Fibroblast of lung (primary cell): ENCODE measurements around the gene HAUS5. TPM values are rescaled to one million over a fixed set of nuclear protein-coding genes. Genes with fewer than 3 reads are reported as not detected.

Experiments
- DNase-seq, 2 donors: peaks; one replicate each; pipeline versions ENCODE4 v3.0.0 to v3.0.0-alpha.2; 2010; ENCODE audit warnings: low read depth in 2 of 2
- H2AFZ ChIP-seq: 2 replicates; pipeline ENCODE4 v1.5.1; 2012; ENCODE audit warnings: low read length, control low read depth, inconsistent platforms
- H3K27ac ChIP-seq: 2 replicates; pipeline ENCODE4 v1.5.1; 2011; ENCODE audit warnings: low read length, control low read depth; ENCODE audit not compliant: insufficient read depth
- H3K27me3 ChIP-seq: 2 replicates; pipeline ENCODE4 v1.5.1; 2011; ENCODE audit warnings: mild to moderate bottlenecking, low read length; ENCODE audit not compliant: control insufficient read depth, insufficient read depth
- H3K36me3 ChIP-seq: 2 replicates; pipeline ENCODE4 v1.5.1; 2011; ENCODE audit warnings: low read length; ENCODE audit not compliant: control insufficient read depth, insufficient read depth
- H3K4me1 ChIP-seq: 2 replicates; pipeline ENCODE4 v1.5.1; 2011; ENCODE audit warnings: low read length; ENCODE audit not compliant: control insufficient read depth, insufficient read depth; ENCODE audit errors: extremely low read depth
- H3K4me2 ChIP-seq: 2 replicates; pipeline ENCODE4 v1.5.1; 2011; ENCODE audit warnings: low read length, control low read depth; ENCODE audit not compliant: insufficient read depth; ENCODE audit errors: extremely low read depth
- H3K4me3 ChIP-seq, 4 experiments: fragments of 200-600 bp in 1 of 4; sonication (generic) in 1 of 4; replicated peaks in 1 of 4; 2 replicates each; pipeline ENCODE4 v1.5.1; 2011 to 2016; ENCODE audit warnings: low read length in 4 of 4, low read depth in 3 of 4, mild to moderate bottlenecking in 3 of 4, control low read depth in 2 of 4, inconsistent platforms in 1 of 4, mixed read lengths in 1 of 4; ENCODE audit not compliant: insufficient read depth in 1 of 4; ENCODE audit errors: control extremely low read depth in 1 of 4
- H3K79me2 ChIP-seq: 2 replicates; pipeline ENCODE4 v1.5.1; 2012; ENCODE audit warnings: mild to moderate bottlenecking, low read length, inconsistent platforms; ENCODE audit not compliant: control insufficient read depth, insufficient read depth
- H3K9ac ChIP-seq: 2 replicates; pipeline ENCODE4 v1.5.1; 2011; ENCODE audit warnings: mild to moderate bottlenecking, low read length, control low read depth; ENCODE audit not compliant: insufficient read depth
- H3K9me3 ChIP-seq: 2 replicates; pipeline ENCODE4 v1.5.1; 2012; ENCODE audit warnings: low read depth, low read length; ENCODE audit not compliant: control insufficient read depth, insufficient read depth
- H4K20me1 ChIP-seq: 2 replicates; pipeline ENCODE4 v1.5.1; 2011; ENCODE audit warnings: low read length; ENCODE audit not compliant: control insufficient read depth, insufficient read depth; ENCODE audit errors: extremely low read depth
- CTCF ChIP-seq, 2 donors: IDR thresholded peaks in 1 of 2; conservative IDR thresholded peaks in 1 of 2; 1 replicate in 1 of 2; 2 replicates in 1 of 2; pipeline ENCODE4 v1.5.1; 2011 to 2012; ENCODE audit warnings: low read length in 2 of 2, control low read depth in 1 of 2, inconsistent platforms in 1 of 2, low read depth in 1 of 2, mild to moderate bottlenecking in 1 of 2
- EZH2 ChIP-seq: IDR thresholded peaks from 2 replicates; pipeline ENCODE4 v1.5.1; 2012; ENCODE audit warnings: low read length, control low read depth, mild to moderate bottlenecking; ENCODE audit errors: missing control alignments
- polyA plus RNA-seq, 2 donors: library from polyadenylated mRNA; depleted of rRNA in 1 of 2; stranded (reverse) in 1 of 2; unstranded in 1 of 2; fragments of >200 nt; gene quantifications; 2 replicates each; pipeline ENCODE4 v1.2.1, GENCODE V29; 2011 to 2012; ENCODE audit warnings: missing spikeins in 1 of 2
- total RNA-seq: library from RNA; depleted of rRNA; stranded (reverse); fragments of >200 nt; gene quantifications from 2 replicates; pipeline ENCODE4 v1.2.1, GENCODE V29; 2014

Gene HAUS5
- total and polyA plus RNA-seq, 2 donors (not counting 1 experiment from before 2014, with no cell fraction given) = 2.5 to 4.0 TPM

GRCh38 chr19:35665604-35666003 is 53.1 kb downstream of the HAUS5 start:
- Histone ChIP-seq H3K4me3 (no peak overlapping the region), H3K4me1 (no peaks in the 10 kb centered on the region), H3K9ac (no peak overlapping the region), H3K9me3 (no peaks in the 10 kb centered on the region), H2AFZ (no peak overlapping the region), H4K20me1 (no peaks in the 10 kb centered on the region), H3K36me3 (no peaks in the 10 kb centered on the region), H3K4me2 (no peak overlapping the region), H3K79me2 (no peaks in the 10 kb centered on the region), H3K27ac (no peak overlapping the region), H3K27me3 (no peaks in the 10 kb centered on the region)
- no peak for TF ChIP-seq CTCF (conservative IDR thresholded peaks at IDR 0.05 in 1 of 2, IDR thresholded peaks at IDR 0.05 in 1 of 2; ENCODE audit: low read depth in 1 of 2, low read length in 2 of 2)
- no peak for TF ChIP-seq EZH2
- DNase-seq = no peak

GRCh38 chr19:35666251-35666913 is 53.8 kb downstream of the HAUS5 start, which contains the start of gene UPK1A:
TSS of gene UPK1A (plus strand) at chr19:35666517. CDS start at chr19:35666813, 296 bp downstream.
- H3K4me2 ChIP-seq = no peak within 1 kb of the TSS
- no peaks in the 10 kb centered on the region for H4K20me1 ChIP-seq
- H3K4me3 ChIP-seq = no peak within 1 kb of the TSS
- H3K9ac ChIP-seq = no peak within 1 kb of the TSS
- H2AFZ ChIP-seq = no peak within 1 kb of the TSS
- H3K9me3 ChIP-seq = no peaks in the 10 kb centered on the region
- no peak within 1 kb of the TSS for H3K27ac ChIP-seq
- no peaks in the 10 kb centered on the region for H3K4me1 ChIP-seq
- TF ChIP-seq EZH2 = no peak
- no peaks in the 10 kb centered on the region for H3K27me3 ChIP-seq
- H3K36me3 ChIP-seq = no peaks in the 10 kb centered on the region
- DNase-seq = no peak
- H3K79me2 ChIP-seq = no peaks in the 10 kb centered on the region

- Histone ChIP-seq H3K36me3 (no peaks in the 10 kb centered on the region), H3K27me3 (no peaks in the 10 kb centered on the region), H3K4me2 (no peak overlapping the region), H3K4me1 (no peaks in the 10 kb centered on the region), H3K9me3 (no peaks in the 10 kb centered on the region), H4K20me1 (no peaks in the 10 kb centered on the region), H3K9ac (no peak overlapping the region), H3K4me3 (no peak overlapping the region), H2AFZ (no peak overlapping the region), H3K79me2 (no peaks in the 10 kb centered on the region), H3K27ac (no peak overlapping the region)
- no peak for TF ChIP-seq EZH2
- no peak for TF ChIP-seq CTCF (conservative IDR thresholded peaks at IDR 0.05 in 1 of 2, IDR thresholded peaks at IDR 0.05 in 1 of 2; ENCODE audit: low read depth in 1 of 2, low read length in 2 of 2)
- DNase-seq = no peak
Observed at GRCh38 chr19:35669566-35669965, 57.0 kb downstream of the HAUS5 start.
